ENCODE measurements around the gene SSX2IP. TPM values are rescaled to one million over a fixed set of nuclear protein-coding genes. Genes with fewer than 3 reads are reported as not detected.
"Not testable (repeated sequence)": the region's sequence is repeated elsewhere in the genome, so short reads cannot be mapped to it uniquely, and the experiment has no call there.

The SSX2IP gene
- total RNA-seq, 2 experiments from 2014 or later = 19.1 to 19.9 TPM

GRCh38 chr1:84721872-84722271 is 31.6 kb upstream of the SSX2IP start:
- CTCF ChIA-PET = interaction anchor here (0.9 kb wide), 1 partner anchor 24 kb away, joined by 4 read pairs; no protein-coding TSS in a partner anchor
- H3K4me3 Mint-ChIP-seq; H3K27ac Mint-ChIP-seq; DNase-seq; H3K4me1 Mint-ChIP-seq; H3K36me3 Mint-ChIP-seq (ENCODE audit: low read depth); H3K9me3 Mint-ChIP-seq; H3K27me3 Mint-ChIP-seq; POLR2A ChIA-PET: not testable (repeated sequence)

- DNase-seq = no peak
- no peak overlapping the region for H3K27ac Mint-ChIP-seq
- no peaks in the 10 kb centered on the region for H3K4me1 Mint-ChIP-seq
- ChIA-PET CTCF (interaction anchor here (1.0 kb wide), 1 partner anchor 28 kb away, joined by 3 read pairs; no protein-coding TSS in a partner anchor), POLR2A (no interaction called here)
- H3K27me3 Mint-ChIP-seq = peaks cover 8% of the 10 kb centered on the region
- H3K36me3 Mint-ChIP-seq (ENCODE audit: low read depth) = no peaks in the 10 kb centered on the region
- H3K9me3 Mint-ChIP-seq = no peaks in the 10 kb centered on the region
- H3K4me3 Mint-ChIP-seq = no peak overlapping the region
Measured at GRCh38 chr1:84721152-84721551, 30.9 kb upstream of the SSX2IP start.

GRCh38 chr1:84720221-84720780 is 30.0 kb upstream of the SSX2IP start:
- H3K27ac Mint-ChIP-seq = no peak overlapping the region
- no peak for DNase-seq
- ChIA-PET POLR2A (no interaction called here), CTCF (interaction anchor here (1.0 kb wide), 1 partner anchor 27 kb away, joined by 3 read pairs; no protein-coding TSS in a partner anchor)
- no peaks in the 10 kb centered on the region for H3K36me3 Mint-ChIP-seq (ENCODE audit: low read depth)
- H3K4me3 Mint-ChIP-seq = no peak overlapping the region
- peaks cover 9% of the 10 kb centered on the region for H3K27me3 Mint-ChIP-seq
- no peaks in the 10 kb centered on the region for H3K9me3 Mint-ChIP-seq
- H3K4me1 Mint-ChIP-seq = no peaks in the 10 kb centered on the region

GRCh38 chr1:84719543-84720217 is 29.4 kb upstream of the SSX2IP start:
- ChIA-PET POLR2A (no interaction called here), CTCF (no interaction called here)
- Mint-ChIP-seq H3K27ac (no peak overlapping the region), H3K27me3 (peaks cover 9% of the 10 kb centered on the region), H3K4me1 (no peaks in the 10 kb centered on the region), H3K36me3 (ENCODE audit: low read depth) (no peaks in the 10 kb centered on the region), H3K9me3 (no peaks in the 10 kb centered on the region), H3K4me3 (no peak overlapping the region)
- no peak for DNase-seq

- no peak overlapping the region for H3K4me3 Mint-ChIP-seq
- POLR2A ChIA-PET = interaction anchor here (0.7 kb wide), 1 partner anchor 49 kb away, joined by 4 read pairs; no protein-coding TSS in a partner anchor
- no peak for DNase-seq
- H3K27me3 Mint-ChIP-seq = peaks cover 7% of the 10 kb centered on the region
- H3K36me3 Mint-ChIP-seq (ENCODE audit: low read depth) = no peaks in the 10 kb centered on the region
- H3K9me3 Mint-ChIP-seq = no peaks in the 10 kb centered on the region
- no peak overlapping the region for H3K27ac Mint-ChIP-seq
- H3K4me1 Mint-ChIP-seq = no peaks in the 10 kb centered on the region
- CTCF ChIA-PET = interaction anchor here (1.6 kb wide), 1 partner anchor 16 kb away, joined by 5 read pairs; no protein-coding TSS in a partner anchor
Measured at GRCh38 chr1:84715342-84716019, 25.2 kb upstream of the SSX2IP start.

- no peak for DNase-seq
- Mint-ChIP-seq H3K4me3 (no peak overlapping the region), H3K4me1 (no peaks in the 10 kb centered on the region), H3K27ac (no peak overlapping the region), H3K27me3 (peaks cover 2% of the 10 kb centered on the region), H3K36me3 (ENCODE audit: low read depth) (no peaks in the 10 kb centered on the region), H3K9me3 (no peaks in the 10 kb centered on the region)
- CTCF ChIA-PET = interaction anchor here (0.9 to 1.5 kb wide), 3 partner anchors 46 to 79 kb away, joined by 3 to 5 read pairs (median 3); no protein-coding TSS in a partner anchor
- POLR2A ChIA-PET = no interaction called here
Measured at GRCh38 chr1:84712276-84712874, 22.1 kb upstream of the SSX2IP start.

- Mint-ChIP-seq H3K9me3 (no peaks in the 10 kb centered on the region), H3K4me1 (no peaks in the 10 kb centered on the region), H3K27ac (no peak overlapping the region), H3K27me3 (peaks cover 2% of the 10 kb centered on the region), H3K4me3 (no peak overlapping the region), H3K36me3 (ENCODE audit: low read depth) (no peaks in the 10 kb centered on the region)
- DNase-seq = no peak
- ChIA-PET CTCF (interaction anchor here (0.6 to 1.5 kb wide), 4 partner anchors 23 to 285 kb away, joined by 3 to 5 read pairs (median 3); no protein-coding TSS in a partner anchor), POLR2A (no interaction called here)
Measured at GRCh38 chr1:84711869-84712268, 21.6 kb upstream of the SSX2IP start.

GRCh38 chr1:84711121-84711520 is 20.9 kb upstream of the SSX2IP start:
- no peak for DNase-seq
- H3K36me3 Mint-ChIP-seq (ENCODE audit: low read depth) = no peaks in the 10 kb centered on the region
- CTCF ChIA-PET = interaction anchor here (0.6 to 1.5 kb wide), 5 partner anchors 12 to 284 kb away, joined by 3 to 5 read pairs (median 3); no protein-coding TSS in a partner anchor
- peaks cover under 1% of the 10 kb centered on the region for H3K27me3 Mint-ChIP-seq
- POLR2A ChIA-PET = no interaction called here
- no peaks in the 10 kb centered on the region for H3K4me1 Mint-ChIP-seq
- H3K4me3 Mint-ChIP-seq = no peak overlapping the region
- H3K9me3 Mint-ChIP-seq = no peaks in the 10 kb centered on the region
- no peak overlapping the region for H3K27ac Mint-ChIP-seq

- ChIA-PET POLR2A (no interaction called here), CTCF (interaction anchor here (1.6 kb wide), 1 partner anchor 16 kb away, joined by 3 read pairs; no protein-coding TSS in a partner anchor)
- DNase-seq = no peak
- Mint-ChIP-seq H3K27me3 (no peaks in the 10 kb centered on the region), H3K4me3 (no peak overlapping the region), H3K9me3 (no peaks in the 10 kb centered on the region), H3K27ac (no peak overlapping the region), H3K4me1 (no peaks in the 10 kb centered on the region), H3K36me3 (ENCODE audit: low read depth) (no peaks in the 10 kb centered on the region)
Measured at GRCh38 chr1:84709131-84709530, 18.9 kb upstream of the SSX2IP start.

GRCh38 chr1:84708031-84708430 is 17.8 kb upstream of the SSX2IP start:
- no peak overlapping the region for H3K27ac Mint-ChIP-seq
- H3K9me3 Mint-ChIP-seq = no peaks in the 10 kb centered on the region
- DNase-seq = no peak
- CTCF ChIA-PET = interaction anchor here (1.6 kb wide), 1 partner anchor 17 kb away, joined by 3 read pairs; no protein-coding TSS in a partner anchor
- H3K4me3 Mint-ChIP-seq = no peak overlapping the region
- H3K36me3 Mint-ChIP-seq (ENCODE audit: low read depth) = no peaks in the 10 kb centered on the region
- H3K27me3 Mint-ChIP-seq = peaks cover 8% of the 10 kb centered on the region
- no peaks in the 10 kb centered on the region for H3K4me1 Mint-ChIP-seq
- POLR2A ChIA-PET = no interaction called here

- DNase-seq = no peak
- Mint-ChIP-seq H3K36me3 (ENCODE audit: low read depth) (no peaks in the 10 kb centered on the region), H3K4me3 (no peak overlapping the region), H3K27me3 (peaks cover 20% of the 10 kb centered on the region), H3K27ac (no peak overlapping the region), H3K4me1 (no peaks in the 10 kb centered on the region), H3K9me3 (no peaks in the 10 kb centered on the region)
- ChIA-PET CTCF (interaction anchor here (1.5 to 2.1 kb wide), 2 partner anchors 11 to 20 kb away, joined by 3 to 5 read pairs; no protein-coding TSS in a partner anchor), POLR2A (no interaction called here)
Measured at GRCh38 chr1:84705513-84705912, 15.3 kb upstream of the SSX2IP start.

- no peak overlapping the region for H3K27ac Mint-ChIP-seq
- DNase-seq = no peak
- no peaks in the 10 kb centered on the region for H3K9me3 Mint-ChIP-seq
- peaks cover 5% of the 10 kb centered on the region for H3K4me1 Mint-ChIP-seq
- CTCF ChIA-PET = interaction anchor here (1.5 to 2.1 kb wide), 2 partner anchors 11 to 20 kb away, joined by 3 to 5 read pairs; no protein-coding TSS in a partner anchor
- H3K36me3 Mint-ChIP-seq (ENCODE audit: low read depth) = no peaks in the 10 kb centered on the region
- H3K4me3 Mint-ChIP-seq = no peak overlapping the region
- H3K27me3 Mint-ChIP-seq = peaks cover 20% of the 10 kb centered on the region
- POLR2A ChIA-PET = no interaction called here
Measured at GRCh38 chr1:84704872-84705417, 14.7 kb upstream of the SSX2IP start.
